HG02678 (cell line): ENCODE measurements around the gene GRPEL2.

Experiments used
- ATAC-seq: cut with Tn5 transposase; IDR thresholded peaks from one replicate; pipeline ENCODE4 v1.9.1; 2021; ENCODE audit warnings: mild to moderate bottlenecking, moderate library complexity; ENCODE audit not compliant: unreplicated experiment

Gene GRPEL2, protein sequence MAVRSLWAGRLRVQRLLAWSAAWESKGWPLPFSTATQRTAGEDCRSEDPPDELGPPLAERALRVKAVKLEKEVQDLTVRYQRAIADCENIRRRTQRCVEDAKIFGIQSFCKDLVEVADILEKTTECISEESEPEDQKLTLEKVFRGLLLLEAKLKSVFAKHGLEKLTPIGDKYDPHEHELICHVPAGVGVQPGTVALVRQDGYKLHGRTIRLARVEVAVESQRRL

DNA sequence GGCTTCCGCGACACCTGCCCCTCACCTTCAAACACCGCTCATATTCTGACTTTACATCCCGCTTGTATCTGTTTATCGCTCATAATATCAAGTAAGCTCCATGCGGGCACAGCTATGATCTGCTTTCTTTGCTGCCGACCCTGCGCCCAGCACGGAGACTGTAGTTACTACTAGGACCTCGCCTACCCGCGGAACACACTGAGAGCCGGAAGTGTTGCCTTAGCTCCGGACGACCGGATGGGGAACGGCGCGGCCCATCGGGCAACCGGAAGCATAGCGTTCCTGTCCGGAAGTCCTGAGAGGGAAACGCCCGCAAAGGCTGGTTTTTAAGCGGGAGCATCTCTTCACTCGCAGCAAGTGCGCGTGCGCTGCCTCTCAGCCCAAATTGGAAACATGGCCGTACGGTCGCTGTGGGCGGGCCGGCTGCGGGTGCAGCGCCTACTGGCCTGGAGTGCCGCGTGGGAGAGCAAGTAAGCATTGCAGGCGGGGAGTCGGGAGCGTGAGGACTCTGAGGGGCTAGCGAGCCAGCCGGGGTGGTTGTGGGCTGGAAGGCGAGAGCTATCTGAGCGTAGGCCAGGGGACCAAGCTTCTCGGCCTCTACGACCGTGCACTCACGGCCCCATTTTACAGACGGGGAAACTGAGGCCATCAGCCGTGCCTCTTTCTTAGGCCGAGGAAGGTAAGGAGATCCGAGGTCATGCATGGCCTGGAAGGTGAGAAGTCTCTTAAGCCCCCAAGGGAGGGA is at the start of gene GRPEL2:
Gene GRPEL2 (plus strand): TSS at position 353 of the 745 bp plus-strand sequence. CDS start 41 bp downstream, at position 394.
- peak; percentile 98 for ATAC-seq

DNA sequence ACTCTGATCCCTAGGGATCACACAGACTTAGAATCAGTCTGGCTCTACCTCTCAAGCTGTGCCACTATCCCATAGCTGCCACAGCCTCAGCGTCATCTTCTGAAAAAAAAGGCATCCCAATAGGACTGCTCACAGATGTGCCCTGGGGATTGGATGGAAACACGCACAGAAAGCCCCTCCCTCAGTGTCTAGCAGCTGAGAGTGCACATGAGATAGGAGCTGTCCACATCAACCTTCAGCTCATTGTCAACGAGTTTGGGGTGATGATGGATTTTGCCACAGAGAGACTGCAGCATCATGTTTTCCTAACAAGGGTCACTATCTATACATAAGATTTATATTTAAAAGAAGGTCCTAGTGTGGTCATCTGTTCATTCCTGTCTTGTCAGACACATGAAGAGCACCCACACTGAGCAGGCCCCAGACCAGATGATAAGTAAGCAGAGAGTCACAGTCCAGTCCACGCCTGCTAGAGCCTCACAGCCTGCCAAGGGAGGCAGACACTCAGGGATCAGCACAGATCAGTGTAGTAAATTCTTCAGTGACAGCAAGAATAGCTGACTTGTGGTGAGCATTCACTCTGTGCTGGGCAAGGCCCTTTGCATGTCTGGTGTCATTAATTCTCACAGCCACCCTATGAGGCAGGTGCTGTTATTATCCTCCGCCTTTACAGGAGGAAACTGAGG is 47.8 kb upstream of the GRPEL2 start:
- ATAC-seq = no peak

DNA sequence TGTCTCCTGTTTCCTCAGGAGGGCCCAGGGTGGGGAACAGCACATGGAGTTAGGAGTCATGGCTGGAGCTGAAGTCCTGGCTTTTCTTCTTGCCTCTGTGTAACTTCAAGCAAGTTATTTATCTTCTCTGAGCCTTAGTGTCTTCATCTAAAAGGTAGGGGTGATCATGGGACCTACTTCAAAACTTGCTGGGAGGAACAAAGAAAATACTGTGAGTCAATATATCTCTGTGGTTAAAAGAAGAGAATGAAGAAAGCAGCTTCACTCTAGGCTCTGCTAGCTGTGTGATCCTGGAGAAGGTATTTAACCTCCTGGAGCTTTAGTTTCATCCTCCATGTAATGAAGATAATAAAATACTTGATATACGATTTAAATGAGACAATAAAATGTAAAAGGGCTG is 47.1 kb upstream of the GRPEL2 start:
- no peak for ATAC-seq

DNA sequence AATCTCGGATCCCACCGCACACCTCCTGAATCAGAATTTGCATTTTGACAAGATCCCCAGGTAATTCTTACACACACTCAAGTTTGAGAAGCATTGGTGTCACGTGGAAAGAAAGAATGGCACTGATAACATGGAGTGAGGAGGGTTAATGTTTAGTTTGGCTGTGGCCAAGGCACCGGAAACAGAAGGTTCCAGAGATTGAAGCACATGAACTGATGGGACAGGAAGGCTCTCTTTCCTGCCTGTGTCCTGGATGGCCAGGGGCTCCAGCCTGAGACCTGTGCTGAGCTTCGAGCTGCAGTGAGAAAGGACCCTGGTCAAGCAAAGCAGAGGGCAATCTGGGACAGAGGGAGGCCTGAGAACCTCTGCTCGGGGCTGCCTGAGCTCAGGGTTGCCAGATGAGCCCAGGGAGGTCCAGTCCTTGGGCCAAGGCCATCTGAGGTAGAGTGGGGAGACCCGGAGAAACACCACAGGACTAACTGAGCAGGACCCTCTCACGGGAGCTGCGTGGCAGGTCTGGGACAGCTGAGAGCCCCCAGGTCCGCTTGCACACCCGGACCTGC is 46.4 kb upstream of the GRPEL2 start:
- no peak for ATAC-seq

DNA sequence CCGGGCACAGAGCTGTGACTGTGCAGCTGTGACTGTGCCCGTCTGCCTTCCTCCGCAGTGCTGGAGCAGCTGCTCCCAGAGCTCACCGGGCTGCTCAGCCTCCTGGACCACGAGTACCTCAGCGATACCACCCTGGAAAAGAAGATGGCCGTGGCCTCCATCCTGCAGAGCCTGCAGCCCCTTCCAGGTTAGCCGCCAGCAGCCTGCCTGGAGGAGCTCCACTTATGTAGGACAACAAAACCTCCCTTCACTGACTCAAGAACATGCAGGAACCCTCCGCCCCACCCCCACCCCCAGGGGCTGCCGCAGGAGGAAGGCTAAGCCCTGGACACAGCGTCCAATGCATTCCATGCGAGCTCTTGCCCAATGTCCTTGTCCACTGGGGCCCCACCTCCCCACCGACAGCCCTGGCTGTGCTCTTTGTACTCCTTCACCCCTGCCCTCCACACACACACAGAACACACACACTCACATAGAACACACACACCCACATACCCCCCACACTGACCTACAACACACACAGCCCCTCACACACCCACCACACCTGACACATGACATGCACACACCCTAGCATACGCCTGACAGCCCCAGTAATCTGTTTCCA is 45.7 kb upstream of the GRPEL2 start:
- no peak for ATAC-seq

DNA sequence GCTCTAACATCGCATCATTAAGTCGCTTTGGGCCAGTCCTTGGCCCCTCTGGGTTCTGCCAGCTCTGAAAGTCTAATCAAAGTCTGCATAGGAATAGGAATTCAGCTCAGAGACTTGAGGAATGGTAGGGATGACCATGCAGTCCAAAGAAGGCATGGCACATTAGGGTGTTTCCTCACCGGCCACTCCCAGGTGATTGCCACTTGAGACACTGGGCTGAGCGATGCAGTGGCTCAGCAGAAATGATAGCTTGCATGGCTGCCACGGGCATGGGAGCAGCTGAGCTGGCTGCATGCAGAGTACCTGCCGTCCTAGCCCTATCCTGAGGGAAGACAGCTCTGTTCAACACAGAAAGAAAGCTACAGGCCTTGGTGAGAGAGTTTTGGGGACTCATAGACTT is 44.9 kb upstream of the GRPEL2 start:
- no peak for ATAC-seq

DNA sequence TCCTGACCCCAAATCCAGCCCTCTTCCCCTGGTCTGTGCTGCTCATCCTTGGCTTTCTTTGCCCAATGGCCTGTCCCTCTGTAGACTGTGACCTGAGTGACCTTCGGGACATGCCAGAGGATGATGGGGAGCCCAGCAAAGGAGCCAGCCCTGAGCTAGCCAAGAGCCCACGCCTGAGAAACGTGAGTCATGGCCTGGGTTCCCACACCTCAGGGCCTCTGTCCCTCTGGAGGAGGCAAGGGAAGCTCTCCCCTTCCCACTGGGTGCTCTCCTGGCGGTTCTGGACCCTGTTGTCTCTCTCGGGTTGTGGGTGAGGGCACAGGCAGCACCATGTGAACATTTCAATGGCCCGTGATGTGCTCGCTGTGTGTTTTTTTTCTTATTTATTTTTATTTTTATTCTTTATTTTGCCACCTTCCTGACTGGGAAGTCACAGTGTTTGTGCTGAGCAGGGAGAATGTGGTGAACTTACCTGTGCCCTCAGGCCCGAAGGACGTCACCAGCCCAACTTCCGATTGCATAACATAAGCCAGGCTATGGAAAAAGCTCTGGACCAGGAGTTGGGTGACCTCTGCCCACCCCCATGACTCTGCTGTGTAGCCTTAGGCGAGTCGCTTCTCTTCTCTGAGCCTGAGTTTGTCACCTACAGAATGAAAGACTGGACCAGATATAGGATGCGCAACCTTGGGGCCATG is 44.1 kb upstream of the GRPEL2 start:
- no peak for ATAC-seq

DNA sequence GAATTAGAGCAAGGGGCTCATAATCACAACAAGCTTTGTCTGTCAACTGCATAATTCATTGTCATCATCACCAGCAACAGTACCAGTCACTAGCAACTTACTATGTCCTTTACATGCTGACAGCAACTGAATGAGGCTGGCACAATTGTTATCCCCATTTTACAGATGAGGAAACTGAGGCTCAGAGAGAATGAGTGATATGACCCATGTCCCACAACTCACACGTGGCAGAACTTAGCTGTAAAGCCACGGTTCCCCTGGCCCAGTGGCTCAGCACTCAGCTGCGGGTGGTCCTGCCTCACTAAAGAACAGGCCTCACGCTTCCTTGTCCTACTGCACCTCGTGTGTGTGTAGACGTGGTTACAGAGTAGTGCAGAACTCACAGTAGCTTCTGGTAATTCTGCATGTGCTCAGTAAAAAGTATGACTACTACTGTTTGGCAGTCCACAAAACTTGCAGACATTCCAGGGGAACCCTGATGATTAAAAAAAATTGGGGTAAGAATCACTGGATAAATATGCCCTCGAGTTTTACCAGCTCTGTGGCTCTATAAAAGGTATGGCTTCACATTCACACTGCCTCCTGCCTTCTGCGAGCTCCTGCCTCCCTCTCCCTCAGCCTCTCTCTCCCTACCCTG is 43.4 kb upstream of the GRPEL2 start:
- ATAC-seq = no peak

DNA sequence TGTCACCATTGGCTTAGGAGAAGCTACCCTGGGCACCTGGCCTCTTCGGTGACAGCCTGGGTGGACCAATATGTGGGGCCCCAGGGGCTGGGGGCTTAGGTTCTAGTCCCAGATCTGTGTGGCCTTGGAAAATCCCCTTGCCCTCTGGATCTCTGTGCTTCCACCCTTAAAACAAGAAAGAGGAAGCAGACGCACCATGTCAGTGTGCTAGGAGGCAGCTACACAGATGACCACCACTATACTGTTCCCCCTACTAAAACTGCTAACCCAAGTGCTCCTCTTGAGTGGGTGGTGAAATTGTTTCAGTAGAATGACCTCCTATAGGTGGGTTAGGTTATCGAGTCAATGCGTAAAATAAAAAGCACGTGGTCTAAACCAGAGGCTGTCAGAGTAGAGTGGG is 42.7 kb upstream of the GRPEL2 start:
- no peak for ATAC-seq

GRCh38 chr5:149303210-149303609 is 42.1 kb upstream of the GRPEL2 start:
- ATAC-seq = no peak

DNA sequence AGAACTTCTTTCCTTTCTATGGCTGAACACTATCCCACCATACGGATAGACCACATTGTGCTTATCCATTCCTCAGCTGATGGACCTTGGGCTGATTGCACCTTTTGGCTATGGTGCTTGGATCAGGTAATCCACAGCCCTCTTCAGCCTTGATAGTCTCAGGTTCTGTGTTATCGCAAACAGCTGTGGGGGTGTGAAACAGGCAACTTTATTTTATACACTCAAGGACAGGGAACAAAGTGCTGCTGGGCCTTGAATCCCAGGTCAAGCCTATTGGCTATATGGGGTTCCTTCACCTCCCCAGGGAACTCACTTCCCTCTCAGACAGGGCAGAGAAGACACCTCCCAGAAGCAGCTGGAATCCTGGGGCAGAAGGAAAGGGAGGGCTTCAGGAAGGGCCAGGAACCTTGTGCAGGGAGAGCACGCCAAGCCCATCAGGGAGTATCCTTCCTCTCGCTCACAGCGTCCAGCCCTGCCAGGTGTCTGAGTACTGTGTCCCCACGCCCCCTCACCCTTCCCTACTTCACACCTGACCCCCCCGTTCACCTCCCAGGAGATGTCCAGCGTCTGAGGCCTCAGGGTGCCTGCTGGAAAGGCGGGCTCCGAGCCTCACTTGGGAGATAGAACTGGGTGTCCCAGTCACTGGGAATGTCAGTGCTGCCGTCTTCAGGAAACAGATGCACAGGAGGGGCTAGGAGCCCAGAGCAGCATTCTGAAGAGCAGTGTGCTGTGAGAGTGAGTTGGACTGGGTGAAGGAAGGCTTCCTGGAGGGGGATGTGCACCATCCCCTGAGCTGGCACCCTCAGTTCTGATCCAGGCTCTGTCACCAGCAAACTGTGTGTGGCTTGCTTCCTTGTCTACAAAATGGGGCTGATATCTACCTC is 40.9 kb upstream of the GRPEL2 start:
- ATAC-seq = no peak

- no peak for ATAC-seq
Observed at GRCh38 chr5:149309354-149309753, 35.9 kb upstream of the GRPEL2 start.

DNA sequence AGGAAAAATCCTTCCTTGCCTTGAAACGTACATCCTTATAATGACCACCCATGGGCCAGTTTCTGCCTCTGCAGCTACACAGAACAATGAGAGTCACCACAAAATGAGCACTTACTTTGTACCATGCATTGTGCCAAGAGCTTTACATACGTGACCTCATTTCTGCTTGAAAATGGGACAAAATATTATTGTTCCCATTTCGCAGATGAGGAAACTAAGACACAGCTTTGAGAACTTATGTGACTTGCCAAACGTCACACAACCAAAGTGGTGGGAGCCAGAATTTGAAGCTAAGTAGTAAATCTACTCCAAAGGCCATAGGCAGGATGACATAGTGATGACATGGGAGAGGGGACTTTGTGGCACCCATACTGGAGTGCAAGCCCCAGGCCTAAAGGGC is 34.8 kb upstream of the GRPEL2 start:
- no peak for ATAC-seq

DNA sequence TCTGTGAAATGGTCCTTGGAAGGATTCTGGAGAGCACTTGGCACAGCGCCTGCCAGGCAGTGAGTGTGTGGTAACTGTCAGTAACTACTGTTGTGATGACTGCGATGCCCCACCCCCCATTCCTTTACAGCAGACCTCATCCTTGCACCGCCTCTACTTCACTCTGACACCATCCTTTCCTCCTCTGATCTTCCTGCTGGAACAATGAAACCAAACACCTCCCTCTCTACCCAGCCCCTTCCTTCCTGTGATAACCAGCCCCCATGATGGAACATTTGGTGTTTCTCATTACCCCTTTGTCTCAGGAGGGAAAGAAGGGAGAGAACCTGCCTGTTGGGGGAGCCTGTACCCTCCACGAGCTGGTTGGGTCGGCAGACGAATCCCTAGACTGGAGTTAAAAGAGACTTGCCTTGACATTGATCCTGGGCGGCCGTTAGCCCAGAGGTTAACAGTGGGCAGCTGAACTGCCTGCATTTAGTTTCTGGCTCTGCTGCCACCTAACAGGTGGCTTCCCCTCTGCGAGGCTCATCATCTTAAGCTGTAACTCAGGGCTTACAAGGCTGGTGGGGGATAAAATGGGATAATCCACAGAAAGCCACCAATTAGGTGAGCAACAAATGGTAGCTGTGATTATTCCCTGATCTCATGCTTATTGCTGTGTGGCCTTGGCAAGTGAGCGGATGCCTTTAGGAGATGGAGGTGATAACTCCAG is 34.2 kb upstream of the GRPEL2 start:
- ATAC-seq = no peak

- ATAC-seq = no peak
Observed at GRCh38 chr5:149313151-149313841, 32.0 kb upstream of the GRPEL2 start.

DNA sequence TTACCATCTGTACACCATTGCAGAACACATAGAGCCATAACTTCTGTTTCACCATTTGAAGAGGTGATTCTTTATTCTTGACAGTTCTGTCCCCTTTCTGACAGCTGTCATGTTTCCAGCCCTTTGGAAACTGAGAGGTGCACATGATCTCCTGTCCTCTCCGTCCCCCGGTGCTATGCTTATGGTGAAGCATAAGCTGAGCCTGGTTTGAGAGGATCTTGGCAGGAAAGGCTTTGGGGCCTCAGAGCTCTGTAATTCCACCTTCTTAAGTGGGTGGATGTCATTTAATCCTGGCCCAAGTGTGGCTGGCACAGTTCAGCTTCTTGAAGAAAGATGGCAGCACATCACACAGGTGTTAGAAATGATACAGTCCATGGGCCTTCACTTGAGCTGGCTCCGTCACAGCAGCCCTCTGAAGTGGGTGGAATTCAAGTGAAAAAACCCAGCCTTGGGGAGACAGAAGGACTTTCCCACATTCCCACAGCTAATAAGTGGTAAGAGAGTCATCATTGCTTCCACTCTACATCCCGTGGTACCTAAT is 30.7 kb upstream of the GRPEL2 start:
- no peak for ATAC-seq

DNA sequence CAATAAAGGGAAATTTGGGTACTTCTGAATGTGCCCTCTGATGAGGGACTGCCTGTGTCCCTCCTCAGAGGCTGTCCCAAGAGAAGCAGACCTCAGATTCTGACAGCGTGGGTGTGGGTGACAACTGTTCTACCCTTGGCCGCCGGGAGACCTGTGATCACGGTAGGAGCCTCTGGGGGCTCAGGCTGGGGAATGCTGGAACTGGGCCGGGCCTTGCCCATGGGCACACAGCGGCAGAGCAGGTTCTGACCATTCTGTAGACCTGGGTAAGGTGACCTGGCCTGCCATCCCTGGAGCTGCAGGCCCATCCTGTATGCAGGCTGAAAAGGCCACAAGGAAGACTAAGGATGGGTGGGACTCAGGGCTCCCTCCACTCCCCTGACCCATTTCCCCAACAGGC is 29.5 kb upstream of the GRPEL2 start:
- ATAC-seq = no peak
